ENCODE measurements around the gene DTX1. TPM values are rescaled to one million over a fixed set of nuclear protein-coding genes. Genes with fewer than 3 reads are reported as not detected.

Gene DTX1
- polyA plus RNA-seq, 1 donor (not counting 4 experiments of a cell fraction or from before 2014, with no cell fraction given): not detected

DNA sequence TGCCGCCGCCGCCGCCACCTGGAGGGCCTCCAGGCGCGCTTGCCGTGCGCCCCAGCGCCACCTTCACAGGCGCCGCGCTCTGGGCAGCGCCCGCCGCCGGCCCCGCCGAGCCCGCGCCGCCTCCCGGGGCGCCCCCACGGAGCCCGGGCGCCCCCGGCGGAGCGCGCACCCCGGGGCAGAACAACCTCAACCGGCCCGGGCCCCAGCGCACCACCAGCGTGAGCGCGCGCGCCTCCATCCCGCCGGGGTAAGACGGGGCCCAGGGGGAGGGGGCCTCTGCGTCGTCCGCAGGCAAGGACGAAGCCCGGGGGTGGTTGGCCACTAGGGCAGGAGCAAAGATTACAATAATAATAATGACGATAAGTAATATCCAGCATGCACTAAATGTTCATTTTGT lies 21.3 kb downstream of the DTX1 start:
- H3K4me1 ChIP-seq (ENCODE audit: control insufficient read depth, extremely low read depth, insufficient read depth, low read length): no peaks in the 10 kb centered on the region
- dilution Hi-C loops (cut with MboI; ENCODE audit: extremely low pct_ligation_motif_present, low sequenced_read_pairs): no loop called here
- FAIRE-seq (no peak), DNase-seq (ENCODE audit: low read depth, low spot score) (no peak)
- H3K9me1 ChIP-seq (ENCODE audit: control insufficient read depth, extremely low read depth, insufficient read depth, low read length): no peaks in the 10 kb centered on the region
- no peaks in the 10 kb centered on the region for H3K79me2 ChIP-seq (ENCODE audit: control insufficient read depth, insufficient read depth, low read length)
- no peaks in the 10 kb centered on the region for H3K9me3 ChIP-seq (ENCODE audit: control insufficient read depth, low read depth, low read length)
- H2AFZ ChIP-seq (ENCODE audit: control insufficient read depth, low read length): no peak overlapping the region
- H3K4me3 ChIP-seq (ENCODE audit: control insufficient read depth in 2 of 3, extremely low read depth in 1 of 3, insufficient read depth in 2 of 3, low read depth in 1 of 3, low read length in 3 of 3): no peak overlapping the region
- H3K27me3 ChIP-seq (ENCODE audit: control insufficient read depth, extremely low read depth, insufficient read depth, low read length): peaks cover 41% of the 10 kb centered on the region
- no peak overlapping the region for H3K4me2 ChIP-seq (ENCODE audit: control insufficient read depth, extremely low read depth, insufficient read depth, low read depth, low read length)
- TF ChIP-seq, protein P1, sequence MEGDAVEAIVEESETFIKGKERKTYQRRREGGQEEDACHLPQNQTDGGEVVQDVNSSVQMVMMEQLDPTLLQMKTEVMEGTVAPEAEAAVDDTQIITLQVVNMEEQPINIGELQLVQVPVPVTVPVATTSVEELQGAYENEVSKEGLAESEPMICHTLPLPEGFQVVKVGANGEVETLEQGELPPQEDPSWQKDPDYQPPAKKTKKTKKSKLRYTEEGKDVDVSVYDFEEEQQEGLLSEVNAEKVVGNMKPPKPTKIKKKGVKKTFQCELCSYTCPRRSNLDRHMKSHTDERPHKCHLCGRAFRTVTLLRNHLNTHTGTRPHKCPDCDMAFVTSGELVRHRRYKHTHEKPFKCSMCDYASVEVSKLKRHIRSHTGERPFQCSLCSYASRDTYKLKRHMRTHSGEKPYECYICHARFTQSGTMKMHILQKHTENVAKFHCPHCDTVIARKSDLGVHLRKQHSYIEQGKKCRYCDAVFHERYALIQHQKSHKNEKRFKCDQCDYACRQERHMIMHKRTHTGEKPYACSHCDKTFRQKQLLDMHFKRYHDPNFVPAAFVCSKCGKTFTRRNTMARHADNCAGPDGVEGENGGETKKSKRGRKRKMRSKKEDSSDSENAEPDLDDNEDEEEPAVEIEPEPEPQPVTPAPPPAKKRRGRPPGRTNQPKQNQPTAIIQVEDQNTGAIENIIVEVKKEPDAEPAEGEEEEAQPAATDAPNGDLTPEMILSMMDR (optimal IDR thresholded peaks at IDR 0.05 in 1 of 3, IDR thresholded peaks at IDR 0.05 in 1 of 3, conservative IDR thresholded peaks at IDR 0.05 in 1 of 3; ENCODE audit: extremely low read depth in 1 of 3, insufficient read depth in 2 of 3, low read length in 3 of 3): no peak
- no peak for TF ChIP-seq EZH2 (IDR thresholded peaks at IDR 0.05; ENCODE audit: low read length)
- H4K20me1 ChIP-seq (ENCODE audit: control insufficient read depth, extremely low read depth, insufficient read depth, low read length): no peaks in the 10 kb centered on the region
- no peak overlapping the region for H3K27ac ChIP-seq (ENCODE audit: control insufficient read depth, insufficient read depth, low read length)
- no peak overlapping the region for H3K9ac ChIP-seq (ENCODE audit: control insufficient read depth, extremely low read depth, insufficient read depth, low read length)
- H3K36me3 ChIP-seq (ENCODE audit: control insufficient read depth in 2 of 2, extremely low read depth in 1 of 2, insufficient read depth in 2 of 2, low read length in 2 of 2): no peaks in the 10 kb centered on the region

DNA sequence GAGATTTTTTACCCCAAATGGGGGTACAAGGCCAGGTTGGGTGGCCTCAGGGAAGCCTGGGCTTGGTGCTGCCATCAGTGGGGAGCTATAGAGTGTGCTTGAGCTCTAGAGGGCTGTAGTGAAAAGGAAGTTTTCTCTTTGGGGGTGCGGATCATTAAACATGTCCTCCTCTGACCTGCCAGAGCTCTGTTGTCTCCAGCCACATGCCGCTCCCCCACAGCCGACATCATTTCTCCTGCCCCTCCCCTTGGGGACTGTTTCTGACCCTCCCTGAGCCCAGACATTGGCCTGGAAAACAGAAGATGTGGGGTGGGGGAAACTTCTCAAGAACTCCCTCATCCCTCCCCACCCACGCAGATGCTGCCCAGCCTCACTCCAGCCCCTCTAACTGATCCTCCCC lies 25.3 kb downstream of the DTX1 start:
- Histone ChIP-seq H3K4me2 (ENCODE audit: control insufficient read depth, extremely low read depth, insufficient read depth, low read depth, low read length) (no peak overlapping the region), H3K9me1 (ENCODE audit: control insufficient read depth, extremely low read depth, insufficient read depth, low read length) (no peaks in the 10 kb centered on the region), H3K4me1 (ENCODE audit: control insufficient read depth, extremely low read depth, insufficient read depth, low read length) (no peaks in the 10 kb centered on the region), H2AFZ (ENCODE audit: control insufficient read depth, low read length) (no peak overlapping the region), H3K27me3 (ENCODE audit: control insufficient read depth, extremely low read depth, insufficient read depth, low read length) (peaks cover 27% of the 10 kb centered on the region), H3K9me3 (ENCODE audit: control insufficient read depth, low read depth, low read length) (no peaks in the 10 kb centered on the region), H3K79me2 (ENCODE audit: control insufficient read depth, insufficient read depth, low read length) (no peaks in the 10 kb centered on the region), H3K36me3 (ENCODE audit: control insufficient read depth in 2 of 2, extremely low read depth in 1 of 2, insufficient read depth in 2 of 2, low read length in 2 of 2) (no peaks in the 10 kb centered on the region), H3K4me3 (ENCODE audit: control insufficient read depth in 2 of 3, extremely low read depth in 1 of 3, insufficient read depth in 2 of 3, low read depth in 1 of 3, low read length in 3 of 3) (no peak overlapping the region), H4K20me1 (ENCODE audit: control insufficient read depth, extremely low read depth, insufficient read depth, low read length) (no peaks in the 10 kb centered on the region), H3K9ac (ENCODE audit: control insufficient read depth, extremely low read depth, insufficient read depth, low read length) (no peak overlapping the region), H3K27ac (ENCODE audit: control insufficient read depth, insufficient read depth, low read length) (no peak overlapping the region)
- no peak for FAIRE-seq
- dilution Hi-C loops (cut with MboI; ENCODE audit: extremely low pct_ligation_motif_present, low sequenced_read_pairs): no loop called here
- TF ChIP-seq, protein P1 (optimal IDR thresholded peaks at IDR 0.05 in 1 of 3, IDR thresholded peaks at IDR 0.05 in 1 of 3, conservative IDR thresholded peaks at IDR 0.05 in 1 of 3; ENCODE audit: extremely low read depth in 1 of 3, insufficient read depth in 2 of 3, low read length in 3 of 3): no peak
- no peak for TF ChIP-seq EZH2 (IDR thresholded peaks at IDR 0.05; ENCODE audit: low read length)
- DNase-seq (ENCODE audit: low read depth, low spot score): no peak

Measured in keratinocyte (primary cell).